ENCODE measurements around the gene PLEKHA7. TPM values are rescaled to one million over a fixed set of nuclear protein-coding genes. Genes with fewer than 3 reads are reported as not detected.

PLEKHA7 gene
- total and polyA plus RNA-seq, 2 of the 4 experiments (the other 2 are of a cell fraction): 0.12 TPM; not detected in 1

DNA sequence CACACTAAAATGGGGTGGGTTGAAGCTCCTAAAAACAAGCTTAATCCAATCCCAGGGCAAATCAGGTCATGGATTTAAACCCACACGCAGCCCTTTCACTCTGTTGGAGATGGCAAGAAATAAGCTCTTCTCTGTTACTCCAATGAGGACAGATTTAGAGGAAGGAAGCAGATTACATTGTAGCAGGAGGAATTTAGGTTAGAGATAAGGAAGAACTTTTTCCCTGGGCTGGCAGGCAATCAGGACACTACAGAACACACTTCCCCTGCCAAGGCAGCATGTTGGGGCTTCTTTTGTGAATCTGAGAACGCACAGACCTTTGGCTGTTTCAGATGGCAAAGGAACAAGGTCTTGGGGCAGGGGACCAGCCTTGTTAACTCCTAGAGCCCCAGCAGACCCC lies 229.5 kb downstream of the PLEKHA7 start:
- Histone ChIP-seq H3K9ac (ENCODE audit: low read depth, low read length) (no peak overlapping the region), H3K79me1 (ENCODE audit: low read depth in 1 of 2, low read length in 2 of 2) (no peaks in the 10 kb centered on the region), H2BK5ac (ENCODE audit: low read depth, low read length, poor library complexity, severe bottlenecking) (no peak overlapping the region), H4K91ac (ENCODE audit: insufficient read depth, low read depth, low read length) (no peak overlapping the region), H3K4me2 (ENCODE audit: low read depth, low read length) (no peak overlapping the region), H3K4ac (ENCODE audit: low read depth, low read length) (no peak overlapping the region), H3K4me3 (ENCODE audit: insufficient read depth, low read depth, low read length) (no peak overlapping the region), H3K18ac (ENCODE audit: low read depth, low read length) (no peak overlapping the region), H3K9me1 (ENCODE audit: insufficient read depth, low read length) (no peaks in the 10 kb centered on the region; the same call in 1 of the 2 replicates), H2BK120ac (ENCODE audit: low read depth, low read length) (no peak overlapping the region), H3K56ac (ENCODE audit: extremely low read depth, insufficient read depth, low read length) (no peak overlapping the region), H3K27me3 (ENCODE audit: control insufficient read depth, insufficient read depth, low read length) (no peaks in the 10 kb centered on the region; the same call in 1 of the 2 replicates), H3K27ac (ENCODE audit: insufficient read depth, low read length) (no peak overlapping the region), H3K23ac (ENCODE audit: low read depth, low read length) (no peak overlapping the region), H2AK9ac (replicated peaks; ENCODE audit: low read depth, low read length, poor library complexity) (no peak overlapping the region), H3K36me3 (ENCODE audit: control insufficient read depth, insufficient read depth, low read length) (no peaks in the 10 kb centered on the region), H2BK20ac (ENCODE audit: low read depth, low read length) (no peak overlapping the region), H3K14ac (replicated peaks; ENCODE audit: low read depth, low read length) (no peak overlapping the region), H3K4me1 (ENCODE audit: control insufficient read depth, insufficient read depth, low read length) (no peaks in the 10 kb centered on the region), H4K5ac (ENCODE audit: low read depth, low read length) (no peak overlapping the region), H2BK15ac (ENCODE audit: low read depth, low read length) (no peak overlapping the region), H2AFZ (replicated peaks; ENCODE audit: low read length, poor library complexity) (no peak overlapping the region), H3K9me3 (ENCODE audit: control insufficient read depth, insufficient read depth, low read length) (no peaks in the 10 kb centered on the region), H4K8ac (ENCODE audit: low read depth in 2 of 2, low read length in 2 of 2) (no peak overlapping the region), H4K20me1 (ENCODE audit: insufficient read depth, low read length) (no peaks in the 10 kb centered on the region), H2AK5ac (ENCODE audit: low read depth, low read length) (no peak overlapping the region)
- no CpG with 5 or more reads among the region's 2 CpGs for WGBS, 2 experiments (ENCODE audit: extremely low coverage in 2 of 2, insufficient read length in 1 of 2)
- intact Hi-C loops (cut with micrococcal nuclease): loop anchor here (1.0 to 10.0 kb wide), 5 partner anchors 98 to 1457 kb away; no protein-coding TSS in a partner anchor
- POLR2A ChIA-PET (ENCODE audit: unreplicated experiment): no interaction called here
- no peak for TF ChIP-seq FOS (IDR thresholded peaks at IDR 0.05; ENCODE audit: low read depth, low read length)
- TF ChIP-seq CHD1 (IDR thresholded peaks at IDR 0.05; ENCODE audit: low read depth, low read length): no peak
- TF ChIP-seq, protein P1, sequence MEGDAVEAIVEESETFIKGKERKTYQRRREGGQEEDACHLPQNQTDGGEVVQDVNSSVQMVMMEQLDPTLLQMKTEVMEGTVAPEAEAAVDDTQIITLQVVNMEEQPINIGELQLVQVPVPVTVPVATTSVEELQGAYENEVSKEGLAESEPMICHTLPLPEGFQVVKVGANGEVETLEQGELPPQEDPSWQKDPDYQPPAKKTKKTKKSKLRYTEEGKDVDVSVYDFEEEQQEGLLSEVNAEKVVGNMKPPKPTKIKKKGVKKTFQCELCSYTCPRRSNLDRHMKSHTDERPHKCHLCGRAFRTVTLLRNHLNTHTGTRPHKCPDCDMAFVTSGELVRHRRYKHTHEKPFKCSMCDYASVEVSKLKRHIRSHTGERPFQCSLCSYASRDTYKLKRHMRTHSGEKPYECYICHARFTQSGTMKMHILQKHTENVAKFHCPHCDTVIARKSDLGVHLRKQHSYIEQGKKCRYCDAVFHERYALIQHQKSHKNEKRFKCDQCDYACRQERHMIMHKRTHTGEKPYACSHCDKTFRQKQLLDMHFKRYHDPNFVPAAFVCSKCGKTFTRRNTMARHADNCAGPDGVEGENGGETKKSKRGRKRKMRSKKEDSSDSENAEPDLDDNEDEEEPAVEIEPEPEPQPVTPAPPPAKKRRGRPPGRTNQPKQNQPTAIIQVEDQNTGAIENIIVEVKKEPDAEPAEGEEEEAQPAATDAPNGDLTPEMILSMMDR (conservative IDR thresholded peaks at IDR 0.05; ENCODE audit: low read depth, low read length): no peak
- no peak for TF ChIP-seq RCOR1 (IDR thresholded peaks at IDR 0.05; ENCODE audit: insufficient replicate concordance, low read length)
- no peak for TF ChIP-seq MXI1 (IDR thresholded peaks at IDR 0.05; ENCODE audit: borderline replicate concordance, low read depth, low read length)
- TF ChIP-seq MAFK (IDR thresholded peaks at IDR 0.05; ENCODE audit: low read depth, low read length): no peak
- no peak for TF ChIP-seq MAZ (IDR thresholded peaks at IDR 0.05; ENCODE audit: borderline replicate concordance, low read depth, low read length)
- TF ChIP-seq, protein P2, sequence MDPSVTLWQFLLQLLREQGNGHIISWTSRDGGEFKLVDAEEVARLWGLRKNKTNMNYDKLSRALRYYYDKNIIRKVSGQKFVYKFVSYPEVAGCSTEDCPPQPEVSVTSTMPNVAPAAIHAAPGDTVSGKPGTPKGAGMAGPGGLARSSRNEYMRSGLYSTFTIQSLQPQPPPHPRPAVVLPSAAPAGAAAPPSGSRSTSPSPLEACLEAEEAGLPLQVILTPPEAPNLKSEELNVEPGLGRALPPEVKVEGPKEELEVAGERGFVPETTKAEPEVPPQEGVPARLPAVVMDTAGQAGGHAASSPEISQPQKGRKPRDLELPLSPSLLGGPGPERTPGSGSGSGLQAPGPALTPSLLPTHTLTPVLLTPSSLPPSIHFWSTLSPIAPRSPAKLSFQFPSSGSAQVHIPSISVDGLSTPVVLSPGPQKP (IDR thresholded peaks at IDR 0.05; ENCODE audit: borderline replicate concordance, low read depth, low read length): no peak
- TF ChIP-seq USF2 (IDR thresholded peaks at IDR 0.05; ENCODE audit: low read depth, low read length): no peak
- TF ChIP-seq RAD21 (IDR thresholded peaks at IDR 0.05; ENCODE audit: low read length): no peak
- TF ChIP-seq POLR2A (IDR thresholded peaks at IDR 0.05; ENCODE audit: low read depth, low read length): no peak
- TF ChIP-seq NFE2L2 (IDR thresholded peaks at IDR 0.05; ENCODE audit: low read depth, low read length): no peak
- TF ChIP-seq RFX5 (IDR thresholded peaks at IDR 0.05; ENCODE audit: low read depth, low read length): no peak
- no peak for TF ChIP-seq SMC3 (IDR thresholded peaks at IDR 0.05; ENCODE audit: low read depth, low read length)
- in situ Hi-C loops (cut with MboI; ENCODE audit: low sequenced_read_pairs): loop anchor here (10.0 kb wide), 1 partner anchor 280 kb away; no protein-coding TSS in a partner anchor
- dilution Hi-C loops (cut with HindIII; ENCODE audit: low sequenced_read_pairs, unreplicated experiment): no loop called here
- ATAC-seq (ENCODE audit: low read depth) (no peak), DNase-seq (no peak)
- no TSS peak for BruUV-seq (replicated peaks)
- CTCF ChIA-PET: interaction anchor here (0.7 to 1.6 kb wide), 3 partner anchors 22 to 278 kb away, joined by 3 to 12 read pairs (median 4); no protein-coding TSS in a partner anchor
